Spleen (tissue), 7 donors: ENCODE measurements around the gene CACNA1C.

Experiments used
- CTCF ChIP-seq, 11 experiments: fragments of 200-600 bp in 7 of 11; fragments of 450-650 bp in 4 of 11; sonication (generic) in 4 of 11; IDR thresholded peaks in 8 of 11; conservative IDR thresholded peaks in 3 of 11; 1 replicate in 7 of 11; 2 replicates in 4 of 11; pipeline versions ENCODE4 v1.4.0 to v1.8.0; 2016 to 2021; ENCODE audit warnings: antibody characterized with exemption in 11 of 11, inconsistent platforms in 4 of 11, mild to moderate bottlenecking in 1 of 11
- POLR2A ChIP-seq, 3 donors: fragments of 450-650 bp; IDR thresholded peaks; one replicate each; pipeline ENCODE4 v1.5.1; 2017; ENCODE audit warnings: antibody characterized with exemption in 3 of 3, mild to moderate bottlenecking in 1 of 3
- POLR2AphosphoS5 ChIP-seq, 3 donors: sonication (generic); formaldehyde crosslinking; IDR thresholded peaks; one replicate each; pipeline ENCODE4 v1.5.1; 2017; ENCODE audit warnings: antibody characterized with exemption in 3 of 3
- donor health status: DM: no; HTN: no; CAD: no; lungs with moderate emphysema.
- donor health status: DM: no; HTN: no; CAD: no.
- donor health status: DM: no; HTN: no; CAD: no.

GRCh38 chr12:2325519-2325918 lies 272.7 kb downstream of the CACNA1C start:
- no peak for TF ChIP-seq CTCF (IDR thresholded peaks at IDR 0.05 in 8 of 11, conservative IDR thresholded peaks at IDR 0.05 in 3 of 11)
- no peak for TF ChIP-seq POLR2AphosphoS5 (IDR thresholded peaks at IDR 0.05)
- TF ChIP-seq POLR2A (IDR thresholded peaks at IDR 0.05) = no peak
